GM18502 (cell line): ENCODE results near the gene TTLL9.
A peak's percentile ranks its signal among the peaks of the same experiment; 100 is the strongest.

Experiments used
- ATAC-seq: cut with Tn5 transposase; IDR thresholded peaks from one replicate; pipeline ENCODE4 v1.9.1; 2021; ENCODE audit warnings: mild to moderate bottlenecking; ENCODE audit not compliant: unreplicated experiment, poor library complexity

The TTLL9 gene

DNA sequence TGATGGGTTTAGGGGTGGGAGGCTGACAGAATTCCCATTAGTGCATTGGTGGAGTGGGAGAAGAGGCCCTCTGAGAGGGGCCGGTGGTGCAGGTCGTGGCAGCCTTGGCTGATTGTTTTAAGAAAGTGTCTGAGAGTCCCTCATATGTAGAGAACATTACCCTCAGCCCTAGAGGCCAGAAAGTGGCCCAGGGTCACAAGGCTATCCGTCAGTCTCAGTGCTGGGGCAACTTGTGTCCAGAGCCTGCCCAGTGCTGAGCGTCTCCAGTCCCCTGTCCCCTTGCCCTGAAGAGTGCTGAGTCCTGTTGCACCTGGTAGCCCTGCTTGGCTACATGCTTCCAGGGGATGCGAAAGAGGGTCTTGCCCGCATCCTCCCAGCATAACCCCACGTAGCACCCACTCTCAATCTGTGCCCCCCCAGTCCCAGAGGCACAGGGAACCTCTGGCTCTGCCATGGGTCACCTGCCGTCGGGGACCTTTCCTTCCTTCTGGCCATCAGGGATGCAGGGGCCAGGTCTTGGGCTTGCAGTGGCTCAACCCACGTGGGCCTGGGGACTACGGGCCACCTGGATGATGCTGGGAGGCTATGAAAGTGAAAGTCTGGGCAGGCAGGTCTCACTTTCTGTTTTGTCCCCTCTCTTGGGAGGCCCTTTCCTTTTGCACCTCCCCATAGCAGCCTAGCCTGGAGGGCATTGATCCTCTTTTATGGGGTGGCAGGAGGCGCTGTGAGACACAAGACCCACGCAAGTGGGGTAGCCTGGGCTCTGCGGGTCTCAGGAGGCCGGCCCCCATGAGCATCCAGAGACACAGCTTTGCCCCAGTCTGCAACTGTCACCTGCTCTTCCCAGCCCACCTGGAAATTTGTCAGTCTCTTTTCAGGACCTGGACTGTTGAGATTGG, 12.3 kb upstream of the TTLL9 start:
- ATAC-seq = peak; percentile 60

GRCh38 chr20:31858760-31859083, 11.7 kb upstream of the TTLL9 start:
- no peak for ATAC-seq

DNA sequence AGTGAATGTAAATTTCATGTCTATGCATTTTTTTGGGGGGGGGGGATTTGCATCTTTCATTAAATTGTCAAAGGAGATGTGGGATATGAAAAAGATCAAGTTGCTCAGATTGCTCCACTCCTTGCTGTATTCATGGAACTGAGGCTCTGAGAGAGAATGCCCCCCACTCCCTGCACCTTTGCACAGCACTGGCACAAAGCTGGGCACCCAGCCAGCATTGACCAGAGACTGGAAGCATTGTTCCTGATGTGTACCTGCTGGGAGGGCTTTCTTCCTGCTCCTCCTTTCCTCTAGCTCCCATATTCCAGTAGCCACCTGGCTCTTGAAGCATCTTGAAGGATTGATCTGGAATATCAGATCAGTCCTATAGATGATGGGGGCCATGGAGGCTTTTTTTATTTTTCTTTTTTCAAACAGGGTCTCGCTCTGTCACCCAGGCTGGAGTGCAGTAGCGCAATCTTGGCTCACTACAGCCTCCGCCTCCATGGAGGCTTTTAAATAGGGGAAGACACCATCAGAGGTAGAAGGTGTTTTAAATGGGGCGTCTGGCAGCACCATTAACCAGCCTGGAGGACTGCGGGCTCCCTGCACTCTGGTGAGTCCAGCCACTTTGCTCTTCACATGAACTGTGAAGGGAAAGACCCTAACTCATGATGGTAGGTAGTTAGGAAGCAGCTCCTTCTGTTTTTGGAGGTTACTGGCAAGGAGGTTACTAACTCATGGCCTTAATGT, 11.0 kb upstream of the TTLL9 start:
- ATAC-seq = no peak

GRCh38 chr20:31859998-31860380, 10.4 kb upstream of the TTLL9 start:
- ATAC-seq = no peak

DNA sequence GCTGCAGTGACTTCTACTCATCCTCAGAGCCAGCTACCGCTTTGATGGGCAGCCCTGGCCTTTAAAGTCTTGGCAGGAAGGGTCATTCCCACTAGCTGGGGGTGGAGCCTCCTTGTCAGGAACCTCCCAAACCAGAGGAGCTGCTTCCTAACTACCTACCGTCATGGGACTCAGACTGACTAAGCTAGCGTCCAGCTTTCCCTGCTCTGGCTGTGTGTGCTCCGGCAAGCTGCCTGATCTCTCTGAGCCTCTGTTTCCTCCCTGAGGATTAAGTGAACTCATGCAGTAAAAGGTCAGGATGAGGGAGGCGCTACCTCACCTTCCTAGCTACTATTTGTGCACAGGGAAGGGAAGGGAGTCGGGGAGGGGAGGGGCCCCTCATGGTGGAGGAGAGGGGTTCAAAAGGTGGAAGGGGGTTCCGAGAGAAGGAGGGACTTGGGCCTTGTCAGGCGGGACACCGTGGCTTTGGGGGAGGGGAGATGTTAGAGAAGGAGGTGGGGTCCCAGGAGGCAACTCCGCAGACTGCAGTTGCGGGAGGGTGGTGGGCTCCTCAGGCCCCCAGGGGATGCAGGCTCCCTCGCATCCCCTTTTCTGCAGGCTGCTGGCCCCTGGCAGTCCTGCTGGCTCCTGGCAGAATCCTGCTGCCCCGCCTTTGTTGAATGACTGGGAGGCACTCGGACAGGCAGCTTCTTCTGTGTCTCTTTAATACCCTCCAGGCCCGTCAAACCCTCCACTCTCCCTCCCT, 9.9 kb upstream of the TTLL9 start:
- no peak for ATAC-seq

GRCh38 chr20:31861135-31861384, 9.4 kb upstream of the TTLL9 start:
- peak; percentile 37 for ATAC-seq

DNA sequence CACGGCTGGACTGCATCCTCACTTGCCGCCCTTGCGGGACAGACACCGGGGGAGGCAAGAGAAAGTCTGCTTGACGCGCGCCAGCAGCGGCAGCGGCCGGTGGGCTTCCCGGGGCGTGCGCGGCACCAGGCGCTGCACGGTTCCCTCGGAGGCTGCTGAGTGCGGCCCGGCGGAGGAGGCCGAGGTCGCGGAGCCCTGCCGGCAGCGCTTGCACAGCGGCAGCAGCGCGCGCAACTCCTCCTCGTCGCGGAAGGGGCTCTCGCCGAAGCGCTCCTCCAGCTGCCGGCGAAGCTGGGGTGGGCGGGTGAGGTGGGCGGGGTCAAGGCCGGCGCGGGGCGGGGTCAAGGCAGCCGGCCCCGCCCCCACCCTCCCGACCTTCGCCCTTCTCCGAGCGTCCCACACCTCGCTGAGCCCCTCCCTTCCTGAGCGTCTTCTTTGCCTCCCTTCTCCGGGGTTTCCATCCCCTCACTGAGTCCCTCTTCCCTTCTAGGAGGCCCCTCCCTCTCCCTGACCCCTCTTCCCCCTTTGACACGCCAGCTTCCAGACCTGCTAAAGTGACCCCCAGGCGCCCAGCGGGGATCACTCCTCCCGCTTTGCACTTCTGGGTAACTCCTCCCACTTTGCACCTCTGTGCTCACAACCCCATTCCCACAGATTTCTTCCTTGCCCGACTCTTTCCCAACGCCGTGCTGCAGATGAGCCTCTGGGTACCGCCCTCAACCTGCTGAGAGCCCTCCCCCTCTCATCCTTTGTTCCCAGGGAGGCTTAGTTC, 8.9 kb upstream of the TTLL9 start:
- ATAC-seq = peak; percentile 49

GRCh38 chr20:31862157-31862470, 8.3 kb upstream of the TTLL9 start:
- no peak for ATAC-seq

- ATAC-seq = no peak
Observed at GRCh38 chr20:31862506-31862905, 7.9 kb upstream of the TTLL9 start.

DNA sequence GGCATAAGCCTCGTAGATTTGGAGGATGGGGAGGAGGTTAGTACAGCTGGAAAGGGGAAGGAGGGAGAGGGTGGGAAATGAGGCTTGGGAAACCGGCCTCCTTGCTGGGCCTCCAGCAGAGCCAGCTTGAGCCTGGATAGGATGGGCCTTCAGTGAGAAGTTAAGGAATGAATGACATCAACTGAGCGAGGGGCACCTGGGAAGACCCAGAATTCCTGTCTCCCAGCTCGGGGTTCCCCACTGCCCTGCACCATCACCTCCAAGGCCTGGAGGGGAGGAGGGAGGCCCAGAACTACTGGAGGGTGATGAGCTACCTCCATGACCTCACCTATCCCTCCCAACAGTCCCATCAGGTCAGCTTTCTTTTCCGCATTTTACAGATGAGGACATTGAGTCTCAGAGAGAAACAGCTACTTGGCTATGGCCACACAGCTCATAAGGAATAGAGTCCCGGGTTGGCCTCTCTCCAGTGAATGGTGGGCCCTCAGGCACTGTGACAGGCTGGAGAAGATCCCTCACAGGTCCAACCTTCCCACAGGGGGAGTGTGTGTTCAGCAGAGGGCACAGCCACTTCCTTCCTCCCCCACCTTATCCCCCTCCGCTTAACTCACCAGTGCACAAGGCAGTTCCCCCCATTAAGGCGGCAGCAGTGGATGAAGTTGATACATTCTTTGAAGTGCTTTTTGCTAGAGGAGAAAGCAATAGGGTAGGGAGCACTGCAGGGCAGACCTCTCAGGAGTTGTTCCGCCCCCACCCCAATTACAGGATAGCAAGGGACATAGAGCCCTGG, 6.9 kb upstream of the TTLL9 start:
- ATAC-seq = no peak

DNA sequence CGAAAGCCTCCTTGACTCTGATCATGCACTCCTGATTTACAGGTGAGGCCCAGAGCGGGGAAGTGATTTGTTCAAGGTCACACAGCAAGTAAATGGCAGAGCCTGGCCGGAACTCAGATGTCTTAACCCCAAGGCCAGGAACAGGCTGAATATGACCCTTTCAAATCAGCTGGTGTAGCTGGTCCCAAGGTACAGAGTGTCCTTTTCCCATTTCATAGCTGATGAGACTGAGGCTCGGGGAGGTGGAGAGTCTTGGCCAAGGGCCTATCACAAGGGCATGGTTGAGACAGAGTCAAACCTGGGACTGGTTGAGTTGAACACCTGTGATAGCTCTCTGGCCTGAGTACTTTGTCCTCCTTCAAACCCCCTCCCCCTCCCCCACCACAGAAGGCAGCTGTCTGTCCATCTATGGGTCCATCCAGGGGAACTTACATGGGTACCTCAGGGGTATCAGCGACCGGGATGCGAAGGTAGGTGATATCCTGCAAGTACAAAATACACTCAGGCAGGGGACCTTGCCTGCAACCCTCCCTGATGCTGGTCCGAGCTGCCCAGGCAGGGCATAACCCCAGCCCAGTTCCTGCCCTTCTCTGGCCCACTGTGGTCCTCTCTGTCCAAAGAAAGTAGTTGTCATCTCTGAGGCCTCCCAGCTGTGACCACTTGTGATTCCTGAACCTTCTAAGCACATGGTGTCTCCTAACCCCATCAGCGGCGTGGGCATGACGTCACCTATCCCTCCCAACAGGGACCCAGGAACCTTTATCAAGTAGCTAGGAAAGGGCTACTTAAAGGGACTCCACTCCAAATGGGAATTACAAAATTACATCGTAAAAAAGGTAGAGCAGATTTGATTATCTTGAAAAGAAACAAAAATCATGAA, 5.7 kb upstream of the TTLL9 start:
- no peak for ATAC-seq

- ATAC-seq = no peak
Observed at GRCh38 chr20:31866221-31866620, 4.2 kb upstream of the TTLL9 start.

DNA sequence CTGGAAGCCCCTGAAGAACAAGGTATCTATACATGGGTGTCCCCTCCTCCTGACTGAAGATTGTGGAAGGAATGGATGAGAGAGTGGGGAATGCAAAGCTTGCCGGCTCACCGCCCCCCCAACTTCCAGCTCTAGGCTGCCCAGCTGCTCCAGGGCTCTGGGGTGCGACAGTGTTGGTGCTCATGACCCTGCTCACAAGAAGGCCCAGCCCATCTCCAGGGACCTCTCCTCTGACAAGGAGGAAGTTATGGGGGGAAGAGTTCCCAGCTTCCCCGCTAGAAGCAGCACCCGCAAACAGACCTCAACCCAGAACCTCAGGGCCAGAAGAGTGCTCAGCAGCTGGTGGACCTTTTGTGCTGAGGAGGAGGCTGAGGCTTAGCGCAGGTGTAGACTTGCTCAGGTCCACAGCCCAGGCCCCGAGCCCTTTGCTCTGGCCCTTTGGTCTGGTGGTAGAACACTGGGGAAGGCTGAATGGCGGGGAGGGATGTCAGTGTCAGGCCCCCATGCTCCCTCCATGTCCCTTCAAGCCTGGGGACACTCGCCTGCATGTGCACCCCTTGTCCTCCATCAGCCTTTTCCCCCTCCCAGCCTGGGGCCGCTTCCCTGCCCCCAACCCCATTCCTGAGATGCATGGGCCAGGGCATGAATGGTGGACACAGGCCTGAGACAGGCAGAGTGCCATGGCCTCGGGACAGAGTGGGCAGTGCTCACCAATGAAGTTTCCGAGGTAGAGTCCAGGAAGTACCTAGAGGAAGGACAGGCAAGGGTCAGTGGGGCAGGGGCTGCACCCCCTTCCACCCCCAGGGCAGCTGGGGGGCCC, 1.4 kb upstream of the TTLL9 start:
- ATAC-seq = no peak

GRCh38 chr20:31869673-31869941, 827 bp upstream of the TTLL9 start:
- no peak for ATAC-seq

DNA sequence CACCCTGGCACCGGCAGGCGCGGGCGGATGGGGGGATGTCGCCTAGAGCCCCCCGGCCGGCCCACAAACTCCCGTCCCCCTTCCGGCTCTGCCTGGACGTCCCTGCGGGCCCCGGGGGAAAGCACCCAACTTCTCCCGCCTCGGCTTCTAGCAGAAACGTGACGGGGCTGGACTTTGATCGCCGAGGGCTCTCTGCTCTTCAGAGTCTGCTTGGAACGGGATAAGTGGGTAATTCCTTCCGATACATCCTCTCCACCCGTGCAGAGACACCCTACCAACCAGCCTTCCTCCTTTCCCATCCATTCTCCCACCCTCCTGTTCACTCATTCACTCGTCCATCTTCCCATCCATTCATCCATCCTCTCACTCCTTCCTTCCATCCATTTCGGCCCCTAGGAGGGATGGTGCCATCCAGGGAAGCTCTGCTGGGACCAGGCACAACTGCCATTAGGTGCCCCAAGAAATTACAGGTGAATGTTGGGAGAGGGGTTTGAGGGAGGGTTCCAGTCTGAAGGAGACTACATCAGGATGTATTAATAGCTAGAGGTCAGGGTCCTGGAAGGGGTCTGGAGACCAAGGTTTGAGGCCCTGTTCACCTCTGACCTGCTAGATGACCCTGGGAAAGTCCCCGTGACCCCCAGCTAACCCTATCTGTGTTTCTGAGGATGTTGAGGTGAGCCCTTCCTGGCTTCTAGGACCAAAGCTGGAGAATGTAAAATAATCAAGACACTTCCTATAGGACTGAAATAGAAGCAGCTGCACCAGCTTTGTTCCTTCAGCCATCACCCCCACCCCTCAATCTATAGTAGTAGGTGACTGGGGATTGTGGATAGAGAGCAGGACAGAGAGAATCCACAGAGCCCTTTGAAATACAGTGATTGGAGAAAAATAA, 538 bp downstream of the TTLL9 start:
- no peak for ATAC-seq

DNA sequence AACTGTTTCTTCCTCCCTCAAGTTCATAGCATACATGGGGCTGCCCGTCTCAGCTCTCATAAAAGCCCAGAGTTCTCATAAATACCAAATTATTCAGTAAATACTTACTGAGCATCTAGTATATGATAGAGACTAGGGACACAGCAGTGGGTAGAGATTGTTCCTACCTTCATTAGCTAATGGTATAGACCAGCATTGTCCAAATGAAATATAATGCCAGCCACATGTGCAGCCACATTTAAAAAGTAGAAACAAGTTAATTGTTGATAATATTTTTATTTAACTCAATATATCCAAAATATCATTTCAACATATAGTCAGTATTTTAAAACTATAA, 1.2 kb downstream of the TTLL9 start:
- ATAC-seq = no peak

- no peak for ATAC-seq
Observed at GRCh38 chr20:31872406-31872805, 2.0 kb downstream of the TTLL9 start.

GRCh38 chr20:31875671-31876070, 5.2 kb downstream of the TTLL9 start:
- no peak for ATAC-seq
